ENCODE data around the gene BLOC1S5.

- TF ChIP-seq ARNTL (CRISPR knock-in tag; IDR thresholded peaks at IDR 0.05; ENCODE audit: borderline replicate concordance, low read depth) (no peak), RARB (CRISPR knock-in tag; IDR thresholded peaks at IDR 0.05) (no peak), CREB5 (CRISPR knock-in tag; IDR thresholded peaks at IDR 0.05; ENCODE audit: low read depth) (no peak), ZNF70 (CRISPR knock-in tag; IDR thresholded peaks at IDR 0.05) (no peak), TOX (CRISPR knock-in tag; IDR thresholded peaks at IDR 0.05; ENCODE audit: borderline replicate concordance) (no peak), BACH2 (CRISPR knock-in tag; IDR thresholded peaks at IDR 0.05; ENCODE audit: borderline replicate concordance) (no peak), ZFP3 (CRISPR knock-in tag; IDR thresholded peaks at IDR 0.05) (no peak), TSHZ2 (CRISPR knock-in tag; IDR thresholded peaks at IDR 0.05) (no peak), GLIS3 (CRISPR knock-in tag; IDR thresholded peaks at IDR 0.05) (no peak), ZFP30 (CRISPR knock-in tag; IDR thresholded peaks at IDR 0.05) (no peak), ZNF8 (CRISPR knock-in tag; IDR thresholded peaks at IDR 0.05) (no peak)
- TF ChIP-seq, protein P1, sequence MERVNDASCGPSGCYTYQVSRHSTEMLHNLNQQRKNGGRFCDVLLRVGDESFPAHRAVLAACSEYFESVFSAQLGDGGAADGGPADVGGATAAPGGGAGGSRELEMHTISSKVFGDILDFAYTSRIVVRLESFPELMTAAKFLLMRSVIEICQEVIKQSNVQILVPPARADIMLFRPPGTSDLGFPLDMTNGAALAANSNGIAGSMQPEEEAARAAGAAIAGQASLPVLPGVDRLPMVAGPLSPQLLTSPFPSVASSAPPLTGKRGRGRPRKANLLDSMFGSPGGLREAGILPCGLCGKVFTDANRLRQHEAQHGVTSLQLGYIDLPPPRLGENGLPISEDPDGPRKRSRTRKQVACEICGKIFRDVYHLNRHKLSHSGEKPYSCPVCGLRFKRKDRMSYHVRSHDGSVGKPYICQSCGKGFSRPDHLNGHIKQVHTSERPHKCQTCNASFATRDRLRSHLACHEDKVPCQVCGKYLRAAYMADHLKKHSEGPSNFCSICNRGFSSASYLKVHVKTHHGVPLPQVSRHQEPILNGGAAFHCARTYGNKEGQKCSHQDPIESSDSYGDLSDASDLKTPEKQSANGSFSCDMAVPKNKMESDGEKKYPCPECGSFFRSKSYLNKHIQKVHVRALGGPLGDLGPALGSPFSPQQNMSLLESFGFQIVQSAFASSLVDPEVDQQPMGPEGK (CRISPR knock-in tag; IDR thresholded peaks at IDR 0.05; ENCODE audit: borderline replicate concordance), result no peak
- TF ChIP-seq, protein P2, sequence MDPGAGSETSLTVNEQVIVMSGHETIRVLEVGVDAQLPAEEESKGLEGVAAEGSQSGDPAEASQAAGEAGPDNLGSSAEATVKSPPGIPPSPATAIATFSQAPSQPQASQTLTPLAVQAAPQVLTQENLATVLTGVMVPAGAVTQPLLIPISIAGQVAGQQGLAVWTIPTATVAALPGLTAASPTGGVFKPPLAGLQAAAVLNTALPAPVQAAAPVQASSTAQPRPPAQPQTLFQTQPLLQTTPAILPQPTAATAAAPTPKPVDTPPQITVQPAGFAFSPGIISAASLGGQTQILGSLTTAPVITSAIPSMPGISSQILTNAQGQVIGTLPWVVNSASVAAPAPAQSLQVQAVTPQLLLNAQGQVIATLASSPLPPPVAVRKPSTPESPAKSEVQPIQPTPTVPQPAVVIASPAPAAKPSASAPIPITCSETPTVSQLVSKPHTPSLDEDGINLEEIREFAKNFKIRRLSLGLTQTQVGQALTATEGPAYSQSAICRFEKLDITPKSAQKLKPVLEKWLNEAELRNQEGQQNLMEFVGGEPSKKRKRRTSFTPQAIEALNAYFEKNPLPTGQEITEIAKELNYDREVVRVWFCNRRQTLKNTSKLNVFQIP (CRISPR knock-in tag; IDR thresholded peaks at IDR 0.05; ENCODE audit: borderline replicate concordance, low read depth), result no peak
Observed at GRCh38 chr6:8102122-8102958, 38.2 kb upstream of the BLOC1S5 start, which contains the start of gene EEF1E1.

Measured in SK-N-SH treated with all-trans-retinoic acid at 6 μM for 48 hours (cell line).